Neuronal stem cell (in vitro differentiated cells): ENCODE measurements around the gene ASCC1.
"Not testable (repeated sequence)": the region's sequence is repeated elsewhere in the genome, so short reads cannot be mapped to it uniquely, and the experiment has no call there.

Experiments used
- DNase-seq: peaks from one replicate; pipeline ENCODE4 v3.0.0-alpha.2; 2013; ENCODE audit warnings: low spot score
- H2AFZ ChIP-seq: one replicate; pipeline ENCODE4 v1.6.1; 2013; ENCODE audit warnings: mild to moderate bottlenecking, low read length, inconsistent platforms
- H2AK5ac ChIP-seq: 2 replicates; pipeline ENCODE4 v1.6.1; 2013; ENCODE audit warnings: low read depth, mild to moderate bottlenecking, inconsistent platforms, low read length, moderate library complexity, mixed read lengths
- H2BK120ac ChIP-seq: 2 replicates; pipeline ENCODE4 v1.6.1; 2013; ENCODE audit warnings: low read depth, mild to moderate bottlenecking, inconsistent platforms, low read length, moderate library complexity, mixed read lengths
- H2BK12ac ChIP-seq: one replicate; pipeline ENCODE4 v1.6.1; 2013; ENCODE audit warnings: low read length, inconsistent platforms
- H2BK15ac ChIP-seq: 2 replicates; pipeline ENCODE4 v1.6.1; 2013; ENCODE audit warnings: mild to moderate bottlenecking, low read length, inconsistent platforms, mixed read lengths
- H2BK5ac ChIP-seq: one replicate; pipeline ENCODE4 v1.6.1; 2013; ENCODE audit warnings: inconsistent platforms, mild to moderate bottlenecking, low read length, moderate library complexity
- H3K14ac ChIP-seq: one replicate; pipeline ENCODE4 v1.6.1; 2013; ENCODE audit warnings: low read length, inconsistent platforms
- H3K18ac ChIP-seq: 2 replicates; pipeline ENCODE4 v1.6.1; 2013; ENCODE audit warnings: low read length, inconsistent platforms
- H3K23ac ChIP-seq: 2 replicates; pipeline ENCODE4 v1.6.1; 2013; ENCODE audit warnings: low read depth, mild to moderate bottlenecking, mixed read lengths, low read length, inconsistent platforms; ENCODE audit not compliant: poor library complexity
- H3K27ac ChIP-seq: replicated peaks from 3 replicates; pipeline ENCODE4 v1.5.1; 2013; ENCODE audit warnings: low read length, inconsistent platforms
- H3K27me3 ChIP-seq, 3 experiments: 2 replicates each; pipeline ENCODE4 v1.6.1; 2013; ENCODE audit warnings: low read length in 3 of 3, mild to moderate bottlenecking in 2 of 3, inconsistent platforms in 1 of 3, low read depth in 1 of 3, mixed read lengths in 1 of 3, moderate library complexity in 1 of 3; ENCODE audit not compliant: control insufficient read depth in 3 of 3, insufficient read depth in 3 of 3
- H3K36me3 ChIP-seq, 2 donors: replicated peaks in 1 of 2; 2 replicates each; pipeline ENCODE4 v1.6.1; 2013; ENCODE audit warnings: low read length in 2 of 2; ENCODE audit not compliant: control insufficient read depth in 2 of 2, insufficient read depth in 2 of 2
- H3K4ac ChIP-seq: 2 replicates; pipeline ENCODE4 v1.6.1; 2013; ENCODE audit warnings: inconsistent platforms, mild to moderate bottlenecking, low read length, moderate library complexity
- H3K4me1 ChIP-seq, 2 donors: 1 replicate in 1 of 2; 2 replicates in 1 of 2; pipeline ENCODE4 v1.6.1; 2013; ENCODE audit warnings: low read length in 2 of 2, low read depth in 1 of 2; ENCODE audit not compliant: control insufficient read depth in 2 of 2, insufficient read depth in 1 of 2
- H3K4me2 ChIP-seq: one replicate; pipeline ENCODE4 v1.6.1; 2013; ENCODE audit warnings: mild to moderate bottlenecking, low read length, inconsistent platforms; ENCODE audit not compliant: insufficient read depth, poor library complexity, severe bottlenecking
- H3K4me3 ChIP-seq, 2 donors: 2 replicates each; pipeline ENCODE4 v1.5.1; 2013; ENCODE audit warnings: low read length in 2 of 2, mild to moderate bottlenecking in 2 of 2, inconsistent platforms in 1 of 2, moderate library complexity in 1 of 2
- H3K79me1 ChIP-seq: one replicate; pipeline ENCODE4 v1.6.1; 2013; ENCODE audit warnings: low read depth, mild to moderate bottlenecking, inconsistent platforms, low read length, moderate library complexity
- H3K9ac ChIP-seq: one replicate; pipeline ENCODE4 v1.6.1; 2013; ENCODE audit warnings: mild to moderate bottlenecking, low read depth, low read length, inconsistent platforms; ENCODE audit not compliant: poor library complexity
- H3K9me3 ChIP-seq, 2 donors: replicated peaks in 1 of 2; 2 replicates each; pipeline versions ENCODE3 to v1.6.1; 2013; ENCODE audit warnings: low read length in 2 of 2, mild to moderate bottlenecking in 2 of 2, inconsistent platforms in 1 of 2, low read depth in 1 of 2, mixed read lengths in 1 of 2, moderate library complexity in 1 of 2; ENCODE audit not compliant: control insufficient read depth in 2 of 2, insufficient read depth in 1 of 2
- H4K8ac ChIP-seq: one replicate; pipeline ENCODE4 v1.6.1; 2013; ENCODE audit warnings: low read depth, mild to moderate bottlenecking, inconsistent platforms, low read length, moderate library complexity
- H4K91ac ChIP-seq: one replicate; pipeline ENCODE4 v1.6.1; 2013; ENCODE audit warnings: low read length, low read depth, mild to moderate bottlenecking, inconsistent platforms; ENCODE audit not compliant: poor library complexity
- WGBS, 2 donors: extraction: QIAGEN DNeasy Blood & Tissue Kit; methylation state at CpG; one replicate each; pipeline ENCODE4 v1.1.7; 2013; ENCODE audit warnings: missing lambda C conversion rate in 2 of 2, mixed read lengths in 1 of 2; ENCODE audit not compliant: insufficient read length in 2 of 2, insufficient replicate concordance in 1 of 2; ENCODE audit errors: extremely low coverage in 2 of 2; 5-methylcytosine and 5-hydroxymethylcytosine counted together

Gene ASCC1

GRCh38 chr10:72249176-72249862, 33.2 kb upstream of the ASCC1 start:
- not testable (repeated sequence) for H3K27me3 ChIP-seq, H3K4me3 ChIP-seq, H3K9ac ChIP-seq, H3K4ac ChIP-seq, H4K91ac ChIP-seq, H3K79me1 ChIP-seq, H3K23ac ChIP-seq, H3K14ac ChIP-seq, H3K9me3 ChIP-seq, H4K8ac ChIP-seq, H3K4me2 ChIP-seq, H2BK12ac ChIP-seq, H3K36me3 ChIP-seq, DNase-seq, H3K27ac ChIP-seq
- Histone ChIP-seq H2BK15ac (peak overlapping the region; percentile 53), H3K18ac (peak overlapping the region; percentile 83), H2BK5ac (peak overlapping the region; percentile 33), H2AK5ac (peak overlapping the region; percentile 43), H2BK120ac (peak overlapping the region; percentile 21), H2AFZ (peak overlapping the region; percentile 87), H3K4me1 (peaks cover 14 to 16% of the 10 kb centered on the region in 2 donors)
- no CpG with 5 or more reads among the region's 17 CpGs for WGBS, 2 donors

GRCh38 chr10:72248468-72249151, 32.5 kb upstream of the ASCC1 start:
- Histone ChIP-seq H3K79me1 (no peaks in the 10 kb centered on the region), H3K18ac (peak overlapping the region; percentile 83), H3K4me2 (no peak overlapping the region), H3K27me3 (no peaks in the 10 kb centered on the region), H4K8ac (no peak overlapping the region), H2BK5ac (peak overlapping the region; percentile 33), H3K4me3 (peak overlapping the region in 1 of 2 donors; percentile 39), H3K9me3 (no peaks in the 10 kb centered on the region), H3K4me1 (peaks cover 14 to 16% of the 10 kb centered on the region in 2 donors), H3K23ac (no peak overlapping the region), H2BK12ac (peak overlapping the region; percentile 33), H4K91ac (no peak overlapping the region), H2AK5ac (peak overlapping the region; percentile 43), H3K27ac (no peak overlapping the region), H3K4ac (no peak overlapping the region), H3K14ac (no peak overlapping the region), H3K36me3 (no peaks in the 10 kb centered on the region), H2BK15ac (peak overlapping the region; percentile 53), H3K9ac (no peak overlapping the region), H2AFZ (peak overlapping the region; percentile 87), H2BK120ac (peak overlapping the region; percentile 21)
- WGBS, 2 donors: no CpG with 5 or more reads among the region's 10 CpGs
- no peak for DNase-seq

- Histone ChIP-seq H3K27me3 (no peaks in the 10 kb centered on the region), H3K79me1 (no peaks in the 10 kb centered on the region), H3K4me3 (no peak overlapping the region), H3K23ac (no peak overlapping the region), H3K4me2 (no peak overlapping the region), H2AK5ac (no peak overlapping the region), H2BK5ac (no peak overlapping the region), H4K8ac (no peak overlapping the region), H3K14ac (no peak overlapping the region), H3K4ac (no peak overlapping the region), H3K36me3 (no peaks in the 10 kb centered on the region), H2BK12ac (no peak overlapping the region), H3K18ac (no peak overlapping the region), H2BK15ac (no peak overlapping the region), H2AFZ (no peak overlapping the region), H2BK120ac (no peak overlapping the region), H3K27ac (no peak overlapping the region), H3K9ac (no peak overlapping the region), H3K4me1 (peaks cover 16 to 18% of the 10 kb centered on the region in 2 donors), H3K9me3 (no peaks in the 10 kb centered on the region), H4K91ac (no peak overlapping the region)
- no CpG with 5 or more reads among the region's 3 CpGs for WGBS, 2 donors
- no peak for DNase-seq
Observed at GRCh38 chr10:72245949-72246525, 30.0 kb upstream of the ASCC1 start.

GRCh38 chr10:72244573-72245038, 28.5 kb upstream of the ASCC1 start:
- Histone ChIP-seq H3K9me3 (no peaks in the 10 kb centered on the region), H3K4me1 (peaks cover 16 to 18% of the 10 kb centered on the region in 2 donors), H3K4me3 (no peak overlapping the region), H2BK15ac (no peak overlapping the region), H4K8ac (no peak overlapping the region), H3K9ac (no peak overlapping the region), H3K4me2 (no peak overlapping the region), H2AFZ (no peak overlapping the region), H3K27ac (no peak overlapping the region), H3K23ac (no peak overlapping the region), H3K4ac (no peak overlapping the region), H3K14ac (no peak overlapping the region), H3K18ac (no peak overlapping the region), H3K79me1 (no peaks in the 10 kb centered on the region), H4K91ac (no peak overlapping the region), H3K36me3 (no peaks in the 10 kb centered on the region), H3K27me3 (no peaks in the 10 kb centered on the region), H2BK12ac (no peak overlapping the region), H2AK5ac (no peak overlapping the region), H2BK120ac (no peak overlapping the region), H2BK5ac (no peak overlapping the region)
- no peak for DNase-seq
- no CpG with 5 or more reads among the region's 5 CpGs for WGBS, 2 donors
